Chondrocyte (in vitro differentiated cells): Measurements from ENCODE around the gene DENND4C. TPM values are rescaled to one million over a fixed set of nuclear protein-coding genes. Genes with fewer than 3 reads are reported as not detected.

Source experiments
- DNase-seq: peaks from one replicate; pipeline ENCODE4 v3.0.0; 2021; ENCODE audit warnings: mixed read lengths, low spot score
- H3K27ac Mint-ChIP-seq: one replicate; pipeline ENCODE4 v1.8.0; 2021; ENCODE audit warnings: mild to moderate bottlenecking, moderate library complexity, mixed read lengths; ENCODE audit not compliant: unreplicated experiment
- H3K27me3 Mint-ChIP-seq: 2 replicates; pipeline ENCODE4 v1.8.0; 2021; ENCODE audit warnings: low read depth, mixed read lengths
- H3K36me3 Mint-ChIP-seq: 2 replicates; pipeline ENCODE4 v1.8.0; 2021; ENCODE audit warnings: low read depth, mixed read lengths
- H3K4me1 Mint-ChIP-seq: 2 replicates; pipeline ENCODE4 v1.8.0; 2021; ENCODE audit warnings: low read depth, mild to moderate bottlenecking, mixed read lengths
- H3K4me3 Mint-ChIP-seq: one replicate; pipeline ENCODE4 v1.8.0; 2021; ENCODE audit warnings: mild to moderate bottlenecking, moderate library complexity, mixed read lengths; ENCODE audit not compliant: unreplicated experiment
- H3K9me3 Mint-ChIP-seq: 2 replicates; pipeline ENCODE4 v1.8.0; 2021; ENCODE audit warnings: low read depth, mixed read lengths
- long read RNA-seq: library from polyadenylated mRNA; stranded (forward); transcript quantifications from one replicate; pipeline ENCODE4 v2.0.0, GENCODE V29; 2021
- total RNA-seq: library from RNA; stranded (reverse); gene quantifications from 3 replicates; pipeline ENCODE4 v1.2.1, GENCODE V29; 2021
- TF ChIP-seq, protein P1 (sequence below): fragments of 200-600 bp; sonication (generic); IDR thresholded peaks from 2 replicates; pipeline ENCODE4 v1.5.0; 2021; ENCODE audit warnings: antibody characterized with exemption, mild to moderate bottlenecking, moderate library complexity

DENND4C gene
- total RNA-seq: 27.0 to 32.8 TPM (median 27.1 TPM) in 3 replicates
- long read RNA-seq, full-length matches to known transcripts: 15 of 19 reads
- long read RNA-seq, partial matches to known transcripts: 1 of 19 reads
- long read RNA-seq, other reads (novel, unspliced or antisense): 3 of 19 reads

DNA sequence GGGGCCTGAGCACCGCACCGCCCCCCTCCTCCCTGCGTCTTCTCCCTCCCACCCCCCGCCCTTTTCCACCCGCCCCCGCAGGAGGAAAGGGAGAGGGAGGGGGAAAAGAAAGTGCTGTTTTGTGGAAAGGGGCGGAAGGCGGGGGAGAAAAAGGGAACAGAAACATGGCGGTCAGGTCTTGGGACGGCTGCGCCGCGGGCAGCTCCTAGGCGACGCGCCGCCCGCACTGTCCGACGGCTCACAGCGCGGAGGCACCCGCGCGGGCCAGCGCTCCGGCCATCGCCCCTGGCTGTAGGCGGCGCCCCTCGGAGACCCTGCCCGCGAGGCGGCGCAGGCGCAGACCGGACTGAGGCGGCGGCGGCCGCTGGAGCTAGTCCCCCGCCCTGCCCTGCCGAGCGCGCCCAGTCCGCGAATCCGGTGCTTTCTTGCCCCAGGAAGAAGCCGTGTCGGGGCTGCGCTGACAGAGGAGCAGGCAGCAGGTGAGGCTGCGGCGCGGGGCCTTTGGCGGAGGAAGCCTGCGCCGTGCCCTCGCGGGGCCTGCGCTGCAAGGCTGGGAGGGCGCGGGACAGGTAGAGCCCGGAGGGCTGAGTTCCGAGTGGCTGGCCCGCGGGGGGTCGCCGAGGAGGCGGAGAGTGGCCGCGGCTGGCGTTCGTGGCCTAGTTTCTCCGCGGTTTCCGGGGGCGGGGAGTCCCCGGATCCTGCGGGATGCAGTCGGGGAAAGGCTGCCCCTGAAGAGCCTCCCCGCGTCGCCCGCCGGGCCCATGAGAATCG is at the start of gene DENND4C:
Gene DENND4C, plus strand, starts transcription at position 339 of the 771 bp plus-strand sequence. CDS start 45,482 bp downstream, outside the sequence.
- peak; percentile 95 for DNase-seq
- H3K36me3 Mint-ChIP-seq: no peaks in the 10 kb centered on the region
- H3K9me3 Mint-ChIP-seq: no peaks in the 10 kb centered on the region
- TF ChIP-seq, protein P1, sequence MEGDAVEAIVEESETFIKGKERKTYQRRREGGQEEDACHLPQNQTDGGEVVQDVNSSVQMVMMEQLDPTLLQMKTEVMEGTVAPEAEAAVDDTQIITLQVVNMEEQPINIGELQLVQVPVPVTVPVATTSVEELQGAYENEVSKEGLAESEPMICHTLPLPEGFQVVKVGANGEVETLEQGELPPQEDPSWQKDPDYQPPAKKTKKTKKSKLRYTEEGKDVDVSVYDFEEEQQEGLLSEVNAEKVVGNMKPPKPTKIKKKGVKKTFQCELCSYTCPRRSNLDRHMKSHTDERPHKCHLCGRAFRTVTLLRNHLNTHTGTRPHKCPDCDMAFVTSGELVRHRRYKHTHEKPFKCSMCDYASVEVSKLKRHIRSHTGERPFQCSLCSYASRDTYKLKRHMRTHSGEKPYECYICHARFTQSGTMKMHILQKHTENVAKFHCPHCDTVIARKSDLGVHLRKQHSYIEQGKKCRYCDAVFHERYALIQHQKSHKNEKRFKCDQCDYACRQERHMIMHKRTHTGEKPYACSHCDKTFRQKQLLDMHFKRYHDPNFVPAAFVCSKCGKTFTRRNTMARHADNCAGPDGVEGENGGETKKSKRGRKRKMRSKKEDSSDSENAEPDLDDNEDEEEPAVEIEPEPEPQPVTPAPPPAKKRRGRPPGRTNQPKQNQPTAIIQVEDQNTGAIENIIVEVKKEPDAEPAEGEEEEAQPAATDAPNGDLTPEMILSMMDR: peak; percentile 48
- peak within 1 kb of the TSS; percentile 85 for H3K27ac Mint-ChIP-seq
- H3K4me3 Mint-ChIP-seq: no peak within 1 kb of the TSS
- no peaks in the 10 kb centered on the region for H3K27me3 Mint-ChIP-seq
- H3K4me1 Mint-ChIP-seq: peaks cover 8% of the 10 kb centered on the region

DNA sequence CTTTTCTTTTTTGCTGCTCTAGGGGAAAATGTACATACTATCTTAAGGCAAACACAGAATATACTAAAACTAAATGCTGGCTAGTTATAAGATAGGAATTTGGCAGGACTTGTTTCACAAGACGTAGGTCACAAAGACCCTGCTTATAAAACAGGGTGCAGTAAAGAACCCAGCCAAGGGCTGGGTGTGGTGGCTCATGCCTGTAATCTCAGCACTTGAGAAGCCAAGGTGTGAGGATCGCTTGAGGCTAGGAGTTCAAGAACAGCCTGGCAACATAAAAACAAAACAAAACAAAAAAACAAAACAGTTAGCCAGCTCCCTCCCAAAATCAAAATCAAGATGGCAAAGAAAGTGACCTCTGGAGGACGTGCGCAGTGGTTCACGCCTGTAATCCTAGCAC is 49.5 kb upstream of the DENND4C start:
- Mint-ChIP-seq H3K27ac (no peak overlapping the region), H3K4me1 (peaks cover 28% of the 10 kb centered on the region), H3K36me3 (no peaks in the 10 kb centered on the region), H3K9me3 (no peaks in the 10 kb centered on the region), H3K4me3 (no peak overlapping the region), H3K27me3 (no peaks in the 10 kb centered on the region)
- DNase-seq: no peak
- TF ChIP-seq, protein P1: no peak

DNA sequence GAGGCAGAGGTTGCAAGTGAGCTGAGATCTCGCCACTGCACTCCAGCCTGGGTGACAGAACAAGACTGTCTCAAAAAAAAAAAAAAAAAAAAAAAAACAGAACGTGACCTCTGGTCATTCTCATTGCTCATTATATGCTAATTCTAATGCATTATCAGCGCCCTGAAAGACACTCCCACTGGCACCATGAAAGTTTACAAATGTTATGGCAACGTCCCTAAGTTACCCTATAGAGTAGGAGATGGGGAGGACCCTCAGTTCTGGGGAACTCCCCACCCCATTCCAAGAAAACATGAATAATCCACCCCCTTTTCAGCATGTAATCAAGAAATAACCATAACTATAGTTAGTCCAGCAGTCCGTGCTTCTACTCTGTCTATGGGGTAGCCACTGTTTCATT is 48.9 kb upstream of the DENND4C start:
- H3K4me3 Mint-ChIP-seq: no peak overlapping the region
- DNase-seq: no peak

DNA sequence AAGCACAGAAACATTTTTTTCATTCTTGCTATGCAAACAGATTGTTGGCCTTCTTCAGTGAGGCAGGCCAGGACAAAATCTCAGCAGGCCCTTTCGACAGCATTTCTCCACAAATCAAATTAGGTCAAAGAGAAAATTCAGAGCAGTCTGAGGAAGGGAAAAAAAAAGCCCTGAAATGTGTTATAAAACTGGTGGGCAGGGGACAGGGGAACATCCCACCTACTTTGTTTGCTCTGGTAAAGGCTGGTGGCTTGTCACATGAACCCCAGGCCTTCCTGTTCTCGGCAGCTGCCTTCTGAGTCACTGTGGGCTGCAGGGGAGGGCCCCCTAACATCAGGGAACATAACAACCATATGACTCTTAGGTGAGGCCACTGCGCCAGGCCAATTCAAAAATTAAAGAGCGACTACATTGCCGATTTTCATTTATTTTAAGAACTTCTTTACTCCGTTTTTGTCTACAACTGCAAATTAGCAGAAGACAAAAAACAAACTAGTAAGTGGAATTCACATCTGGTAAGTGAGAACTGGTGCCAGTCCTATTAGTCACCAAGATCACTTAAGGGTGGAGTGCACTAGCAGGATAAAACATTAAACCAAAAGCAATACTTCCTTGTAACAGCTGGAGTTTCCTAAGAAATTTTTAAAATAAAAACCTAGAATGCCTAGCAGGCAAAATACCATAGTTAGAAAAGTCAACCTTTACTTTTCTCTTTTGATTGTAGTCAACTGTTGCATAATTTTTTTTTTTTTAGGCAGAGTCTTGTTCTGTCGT is 46.2 kb upstream of the DENND4C start:
- H3K4me3 Mint-ChIP-seq: peak overlapping the region; percentile 39
- no peak for DNase-seq
- H3K36me3 Mint-ChIP-seq: no peaks in the 10 kb centered on the region

More for the DNA sequence above, 48.9 kb upstream of the DENND4C start:
- Mint-ChIP-seq H3K4me1 (peaks cover 28% of the 10 kb centered on the region), H3K36me3 (no peaks in the 10 kb centered on the region), H3K27me3 (no peaks in the 10 kb centered on the region), H3K9me3 (no peaks in the 10 kb centered on the region), H3K27ac (no peak overlapping the region)
- TF ChIP-seq, protein P1: no peak

More for the DNA sequence above, 46.2 kb upstream of the DENND4C start:
- Mint-ChIP-seq H3K4me1 (peaks cover 23% of the 10 kb centered on the region), H3K27ac (peak overlapping the region; percentile 99), H3K27me3 (no peaks in the 10 kb centered on the region), H3K9me3 (no peaks in the 10 kb centered on the region)
- TF ChIP-seq, protein P1: peak; percentile 17
